GM04504 (cell line): ENCODE results near the gene KLF6.

Experiments used
- DNase-seq: peaks from one replicate; pipeline ENCODE4 v3.0.0-alpha.2; 2012; ENCODE audit warnings: low read depth

KLF6 gene

GRCh38 chr10:3774814-3775695 is 10.0 kb downstream of the KLF6 start:
- no peak for DNase-seq

GRCh38 chr10:3774018-3774813 is 10.8 kb downstream of the KLF6 start:
- no peak for DNase-seq

- no peak for DNase-seq
Measured at GRCh38 chr10:3773460-3774017, 11.5 kb downstream of the KLF6 start.

GRCh38 chr10:3772361-3773171 is 12.4 kb downstream of the KLF6 start:
- no peak for DNase-seq

- no peak for DNase-seq
Measured at GRCh38 chr10:3770611-3771110, 14.3 kb downstream of the KLF6 start.

GRCh38 chr10:3769556-3769955 is 15.5 kb downstream of the KLF6 start:
- no peak for DNase-seq

- no peak for DNase-seq
Measured at GRCh38 chr10:3766046-3766756, 18.8 kb downstream of the KLF6 start.

GRCh38 chr10:3765146-3765545 is 19.9 kb downstream of the KLF6 start:
- no peak for DNase-seq

GRCh38 chr10:3764626-3765112 is 20.3 kb downstream of the KLF6 start:
- no peak for DNase-seq

GRCh38 chr10:3763852-3764625 is 21.0 kb downstream of the KLF6 start:
- DNase-seq, result no peak

- no peak for DNase-seq
Measured at GRCh38 chr10:3763035-3763456, 22.0 kb downstream of the KLF6 start.

- no peak for DNase-seq
Measured at GRCh38 chr10:3762309-3762708, 22.7 kb downstream of the KLF6 start.

GRCh38 chr10:3761904-3762303 is 23.1 kb downstream of the KLF6 start:
- no peak for DNase-seq

- no peak for DNase-seq
Measured at GRCh38 chr10:3761021-3761686, 23.9 kb downstream of the KLF6 start.

- no peak for DNase-seq
Measured at GRCh38 chr10:3760083-3760482, 24.9 kb downstream of the KLF6 start.

GRCh38 chr10:3759397-3759796 is 25.6 kb downstream of the KLF6 start:
- no peak for DNase-seq

- DNase-seq, result no peak
Measured at GRCh38 chr10:3758491-3758970, 26.5 kb downstream of the KLF6 start.

GRCh38 chr10:3757638-3758490 is 27.1 kb downstream of the KLF6 start:
- no peak for DNase-seq
